ENCODE results near the gene CORO7. TPM values are rescaled to one million over a fixed set of nuclear protein-coding genes. Genes with fewer than 3 reads are reported as not detected.

The CORO7 gene
- total RNA-seq, 4 donors from 2014 or later: 5.7 to 15.3 (median 7.2) TPM

GRCh38 chr16:4428500-4428899 lies 12.1 kb upstream of the CORO7 start:
- DNase-seq (no peak), ATAC-seq (no peak)
- intact Hi-C loops (cut with DNase I; ENCODE audit: low total_unique reads): no loop called here
- H3K4me1 ChIP-seq: peaks cover 23 to 24% of the 10 kb centered on the region in 2 donors
- no peak overlapping the region for H3K27ac ChIP-seq
- H3K27me3 ChIP-seq: no peaks in the 10 kb centered on the region
- in situ Hi-C loops (cut with MboI; ENCODE audit: low sequenced_read_pairs in 4 of 4): no loop called here
- no peak overlapping the region for H3K4me3 ChIP-seq
- no peak for TF ChIP-seq POLR2A (IDR thresholded peaks at IDR 0.05)
- TF ChIP-seq, protein P1, sequence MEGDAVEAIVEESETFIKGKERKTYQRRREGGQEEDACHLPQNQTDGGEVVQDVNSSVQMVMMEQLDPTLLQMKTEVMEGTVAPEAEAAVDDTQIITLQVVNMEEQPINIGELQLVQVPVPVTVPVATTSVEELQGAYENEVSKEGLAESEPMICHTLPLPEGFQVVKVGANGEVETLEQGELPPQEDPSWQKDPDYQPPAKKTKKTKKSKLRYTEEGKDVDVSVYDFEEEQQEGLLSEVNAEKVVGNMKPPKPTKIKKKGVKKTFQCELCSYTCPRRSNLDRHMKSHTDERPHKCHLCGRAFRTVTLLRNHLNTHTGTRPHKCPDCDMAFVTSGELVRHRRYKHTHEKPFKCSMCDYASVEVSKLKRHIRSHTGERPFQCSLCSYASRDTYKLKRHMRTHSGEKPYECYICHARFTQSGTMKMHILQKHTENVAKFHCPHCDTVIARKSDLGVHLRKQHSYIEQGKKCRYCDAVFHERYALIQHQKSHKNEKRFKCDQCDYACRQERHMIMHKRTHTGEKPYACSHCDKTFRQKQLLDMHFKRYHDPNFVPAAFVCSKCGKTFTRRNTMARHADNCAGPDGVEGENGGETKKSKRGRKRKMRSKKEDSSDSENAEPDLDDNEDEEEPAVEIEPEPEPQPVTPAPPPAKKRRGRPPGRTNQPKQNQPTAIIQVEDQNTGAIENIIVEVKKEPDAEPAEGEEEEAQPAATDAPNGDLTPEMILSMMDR (IDR thresholded peaks at IDR 0.05 in 4 of 5, conservative IDR thresholded peaks at IDR 0.05 in 1 of 5): no peak
- H3K36me3 ChIP-seq: peaks cover 0 to 14% of the 10 kb centered on the region in 2 donors
- no peaks in the 10 kb centered on the region for H3K9me3 ChIP-seq

GRCh38 chr16:4426722-4427372 lies 10.5 kb upstream of the CORO7 start:
- DNase-seq (no peak), ATAC-seq (no peak)
- in situ Hi-C loops (cut with MboI; ENCODE audit: low sequenced_read_pairs in 4 of 4) (no loop called here), intact Hi-C loops (cut with DNase I; ENCODE audit: low total_unique reads) (no loop called here)
- TF ChIP-seq POLR2A (IDR thresholded peaks at IDR 0.05): no peak
- TF ChIP-seq, protein P1 (IDR thresholded peaks at IDR 0.05 in 4 of 5, conservative IDR thresholded peaks at IDR 0.05 in 1 of 5): no peak
- Histone ChIP-seq H3K9me3 (no peaks in the 10 kb centered on the region), H3K4me3 (peak overlapping the region; percentile 78 to 99 (median 90)), H3K27me3 (no peaks in the 10 kb centered on the region), H3K36me3 (peaks cover 0 to 8% of the 10 kb centered on the region in 2 donors), H3K4me1 (peaks cover 23 to 24% of the 10 kb centered on the region in 2 donors), H3K27ac (peak overlapping the region; percentile 93 to 98 (median 96))

- intact Hi-C loops (cut with DNase I; ENCODE audit: low total_unique reads): no loop called here
These were observed 9.8 kb upstream of the CORO7 start for GRCh38 chr16:4426021-4426684.

GRCh38 chr16:4425378-4426020 lies 9.1 kb upstream of the CORO7 start, which contains the start of gene DNAJA3:
TSS of gene DNAJA3 (plus strand) at chr16:4425868. CDS start at chr16:4425882, 14 bp downstream.
- intact Hi-C loops (cut with DNase I; ENCODE audit: low total_unique reads): no loop called here
- Histone ChIP-seq H3K27me3 (no peaks in the 10 kb centered on the region), H3K4me1 (peaks cover 23 to 24% of the 10 kb centered on the region in 2 donors), H3K9me3 (no peaks in the 10 kb centered on the region), H3K36me3 (peaks cover 0 to 4% of the 10 kb centered on the region in 2 donors), H3K4me3 (peak within 1 kb of the TSS; percentile 78 to 99 (median 90)), H3K27ac (peak within 1 kb of the TSS; percentile 93 to 98 (median 96))
- ATAC-seq (peak; percentile 97 to 99), DNase-seq (peak; percentile 85 to 89)
- in situ Hi-C loops (cut with MboI; ENCODE audit: low sequenced_read_pairs in 4 of 4): no loop called here
- TF ChIP-seq, protein P1 (IDR thresholded peaks at IDR 0.05 in 4 of 5, conservative IDR thresholded peaks at IDR 0.05 in 1 of 5): no peak
- TF ChIP-seq POLR2A (IDR thresholded peaks at IDR 0.05): peak; percentile 82 to 92

More at GRCh38 chr16:4426021-4426684, 9.8 kb upstream of the CORO7 start:
- Histone ChIP-seq H3K27me3 (no peaks in the 10 kb centered on the region), H3K4me3 (peak overlapping the region; percentile 78 to 99 (median 90)), H3K36me3 (peaks cover 0 to 4% of the 10 kb centered on the region in 2 donors), H3K9me3 (no peaks in the 10 kb centered on the region), H3K4me1 (peaks cover 23 to 24% of the 10 kb centered on the region in 2 donors), H3K27ac (peak overlapping the region; percentile 93 to 98 (median 96))
- DNase-seq (no peak), ATAC-seq (peak; percentile 40 to 47)
- in situ Hi-C loops (cut with MboI; ENCODE audit: low sequenced_read_pairs in 4 of 4): no loop called here
- no peak for TF ChIP-seq POLR2A (IDR thresholded peaks at IDR 0.05)
- TF ChIP-seq, protein P1 (IDR thresholded peaks at IDR 0.05 in 4 of 5, conservative IDR thresholded peaks at IDR 0.05 in 1 of 5): no peak
